Neural crest cell (in vitro differentiated cells): ENCODE measurements around the gene DIDO1. TPM values are rescaled to one million over a fixed set of nuclear protein-coding genes. Genes with fewer than 3 reads are reported as not detected.
"Not testable (repeated sequence)": the region's sequence is repeated elsewhere in the genome, so short reads cannot be mapped to it uniquely, and the experiment has no call there.

Experiments used
- DNase-seq: peaks from one replicate; pipeline ENCODE4 v3.0.0; 2021; ENCODE audit warnings: low read depth, mixed read lengths, low spot score
- H3K27ac Mint-ChIP-seq: one replicate; pipeline ENCODE4 v1.8.0; 2021; ENCODE audit warnings: mild to moderate bottlenecking, mixed read lengths; ENCODE audit not compliant: unreplicated experiment
- H3K27me3 Mint-ChIP-seq: 2 replicates; pipeline ENCODE4 v1.8.0; 2021; ENCODE audit warnings: low read depth, mild to moderate bottlenecking, mixed read lengths
- H3K36me3 Mint-ChIP-seq: 2 replicates; pipeline ENCODE4 v1.8.0; 2021; ENCODE audit warnings: low read depth, mild to moderate bottlenecking, mixed read lengths
- H3K4me1 Mint-ChIP-seq: 2 replicates; pipeline ENCODE4 v1.8.0; 2021; ENCODE audit warnings: mixed read lengths
- H3K4me3 Mint-ChIP-seq: one replicate; pipeline ENCODE4 v1.8.0; 2021; ENCODE audit warnings: mild to moderate bottlenecking, mixed read lengths
- H3K9me3 Mint-ChIP-seq: 2 replicates; pipeline ENCODE4 v1.8.0; 2021; ENCODE audit warnings: mixed read lengths
- CTCF ChIP-seq: fragments of 200-600 bp; sonication (generic); conservative IDR thresholded peaks from 2 replicates; pipeline ENCODE4 v1.5.0; 2021; ENCODE audit warnings: antibody characterized with exemption, mild to moderate bottlenecking
- total RNA-seq: library from RNA; stranded (reverse); gene quantifications from 2 replicates; pipeline ENCODE4 v1.2.1, GENCODE V29; 2021

The DIDO1 gene
- total RNA-seq, 1 donor from 2014 or later = 72.0 TPM

GRCh38 chr20:62855120-62855519 is 71.2 kb downstream of the DIDO1 start:
- Mint-ChIP-seq H3K4me1 (peaks cover 10% of the 10 kb centered on the region), H3K27me3 (peaks cover 8% of the 10 kb centered on the region), H3K27ac (no peak overlapping the region), H3K9me3 (no peaks in the 10 kb centered on the region), H3K4me3 (no peak overlapping the region), H3K36me3 (peaks cover 15% of the 10 kb centered on the region)
- TF ChIP-seq CTCF = no peak
- DNase-seq = no peak

- no peak overlapping the region for H3K27ac Mint-ChIP-seq
- no peak overlapping the region for H3K4me3 Mint-ChIP-seq
- peaks cover 18% of the 10 kb centered on the region for H3K36me3 Mint-ChIP-seq
- no peak for TF ChIP-seq CTCF
- H3K27me3 Mint-ChIP-seq = no peaks in the 10 kb centered on the region
- H3K4me1 Mint-ChIP-seq = peaks cover 9% of the 10 kb centered on the region
- H3K9me3 Mint-ChIP-seq = no peaks in the 10 kb centered on the region
- DNase-seq = no peak
These were observed 72.2 kb downstream of the DIDO1 start for GRCh38 chr20:62854121-62854520.

GRCh38 chr20:62853304-62853703 is 73.0 kb downstream of the DIDO1 start:
- H3K27me3 Mint-ChIP-seq, H3K4me3 Mint-ChIP-seq: not testable (repeated sequence)

GRCh38 chr20:62852841-62853240 is 73.5 kb downstream of the DIDO1 start:
- DNase-seq = no peak
- Mint-ChIP-seq H3K4me1 (peaks cover 8% of the 10 kb centered on the region), H3K27me3 (no peaks in the 10 kb centered on the region), H3K9me3 (no peaks in the 10 kb centered on the region), H3K36me3 (peaks cover 20% of the 10 kb centered on the region), H3K4me3 (no peak overlapping the region), H3K27ac (no peak overlapping the region)
- TF ChIP-seq CTCF = no peak

More at GRCh38 chr20:62853304-62853703, 73.0 kb downstream of the DIDO1 start:
- not testable (repeated sequence) for H3K4me1 Mint-ChIP-seq, H3K9me3 Mint-ChIP-seq, H3K27ac Mint-ChIP-seq, DNase-seq
- peaks cover 18% of the 10 kb centered on the region for H3K36me3 Mint-ChIP-seq

GRCh38 chr20:62852196-62852595 is 74.1 kb downstream of the DIDO1 start:
- H3K36me3 Mint-ChIP-seq = peaks cover 23% of the 10 kb centered on the region
- no peak for TF ChIP-seq CTCF
- no peak for DNase-seq
- H3K27me3 Mint-ChIP-seq = no peaks in the 10 kb centered on the region
- H3K4me1 Mint-ChIP-seq = peaks cover 12% of the 10 kb centered on the region
- H3K27ac Mint-ChIP-seq = no peak overlapping the region
- no peak overlapping the region for H3K4me3 Mint-ChIP-seq
- no peaks in the 10 kb centered on the region for H3K9me3 Mint-ChIP-seq

GRCh38 chr20:62850333-62850974 is 75.9 kb downstream of the DIDO1 start:
- Mint-ChIP-seq H3K36me3 (peaks cover 23% of the 10 kb centered on the region), H3K27me3 (no peaks in the 10 kb centered on the region), H3K4me3 (no peak overlapping the region), H3K4me1 (peaks cover 23% of the 10 kb centered on the region), H3K27ac (no peak overlapping the region), H3K9me3 (no peaks in the 10 kb centered on the region)
- no peak for DNase-seq
- no peak for TF ChIP-seq CTCF
